GM23248 (cell line): ENCODE results near the gene SLC13A2. TPM values are rescaled to one million over a fixed set of nuclear protein-coding genes. Genes with fewer than 3 reads are reported as not detected.
A peak's percentile ranks its signal among the peaks of the same experiment; 100 is the strongest.

Source experiments
- DNase-seq: peaks from one replicate; pipeline ENCODE4 v3.0.0-alpha.2; 2015
- H2AFZ ChIP-seq: fragments of 200-600 bp; sonication (generic); 2 replicates; pipeline ENCODE4 v1.6.1; 2016; ENCODE audit warnings: antibody characterized with exemption
- H3F3A ChIP-seq: fragments of 200-600 bp; sonication (generic); 2 replicates; pipeline ENCODE4 v1.6.1; 2016; ENCODE audit warnings: mild to moderate bottlenecking, antibody characterized with exemption, mixed run types; ENCODE audit not compliant: insufficient read depth
- H3K27ac ChIP-seq: fragments of 200-600 bp; sonication (generic); 2 replicates; pipeline ENCODE4 v1.5.1; 2016; ENCODE audit warnings: mild to moderate bottlenecking
- H3K27me3 ChIP-seq: fragments of 200-600 bp; sonication (generic); replicated peaks from 2 replicates; pipeline ENCODE4 v1.6.1; 2016; ENCODE audit warnings: mild to moderate bottlenecking; ENCODE audit not compliant: insufficient read depth
- H3K36me3 ChIP-seq: fragments of 200-600 bp; sonication (generic); 2 replicates; pipeline ENCODE4 v1.6.1; 2016; ENCODE audit warnings: low read depth, mild to moderate bottlenecking
- H3K4me1 ChIP-seq: fragments of 200-600 bp; sonication (generic); 2 replicates; pipeline ENCODE4 v1.6.1; 2016; ENCODE audit warnings: mild to moderate bottlenecking; ENCODE audit not compliant: insufficient read depth
- H3K4me2 ChIP-seq: fragments of 200-600 bp; sonication (generic); one replicate; pipeline ENCODE4 v1.6.1; 2016; ENCODE audit warnings: mild to moderate bottlenecking; ENCODE audit not compliant: unreplicated experiment
- H3K4me3 ChIP-seq: fragments of 200-600 bp; sonication (generic); 2 replicates; pipeline ENCODE4 v1.5.1; 2016; ENCODE audit warnings: mild to moderate bottlenecking
- H3K79me2 ChIP-seq: fragments of 200-600 bp; sonication (generic); 2 replicates; pipeline ENCODE4 v1.6.1; 2016; ENCODE audit warnings: mild to moderate bottlenecking; ENCODE audit not compliant: insufficient read depth
- H3K9ac ChIP-seq: fragments of 200-600 bp; sonication (generic); 2 replicates; pipeline ENCODE4 v1.6.1; 2016; ENCODE audit warnings: mild to moderate bottlenecking
- H3K9me2 ChIP-seq: fragments of 200-600 bp; sonication (generic); 2 replicates; pipeline ENCODE4 v1.6.1; 2016; ENCODE audit warnings: mixed run types, mild to moderate bottlenecking, moderate library complexity; ENCODE audit not compliant: insufficient read depth
- H3K9me3 ChIP-seq: fragments of 200-600 bp; sonication (generic); one replicate; pipeline ENCODE4 v1.6.1; 2017; ENCODE audit warnings: low read depth
- H4K20me1 ChIP-seq: fragments of 200-600 bp; sonication (generic); 2 replicates; pipeline ENCODE4 v1.6.0; 2016; ENCODE audit not compliant: insufficient read depth
- EZH2 ChIP-seq: fragments of 200-600 bp; sonication (generic); IDR thresholded peaks from 2 replicates; pipeline ENCODE4 v1.6.1; 2018; ENCODE audit warnings: antibody characterized with exemption, mild to moderate bottlenecking; ENCODE audit not compliant: insufficient read depth, poor library complexity, severe bottlenecking
- EZH2phosphoT487 ChIP-seq: fragments of 200-600 bp; sonication (generic); IDR thresholded peaks from 2 replicates; pipeline ENCODE4 v1.6.1; 2018; ENCODE audit warnings: antibody characterized with exemption, moderate library complexity, mild to moderate bottlenecking, low read depth; ENCODE audit not compliant: insufficient read depth
- WGBS, 2 experiments: methylation state at CpG; one replicate each; pipeline ENCODE4 v1.1.6; 2015 to 2017; ENCODE audit warnings: low lambda C conversion rate in 2 of 2, low coverage in 1 of 2; ENCODE audit errors: missing lambda C conversion rate in 2 of 2; 5-methylcytosine and 5-hydroxymethylcytosine counted together
- in situ Hi-C: fragments of 300-500 bp; cut with MboI; formaldehyde crosslinking; loops from 2 replicates; pipeline ENCODE4 v1.15.0; 2020
- polyA plus RNA-seq: library from polyadenylated mRNA; unstranded; fragments of >200 nt; fragmentation: Nextera tagmentation; extraction: Ambion mirVana; gene quantifications from 2 replicates; pipeline ENCODE4 v1.2.1, GENCODE V29; 2016
- total RNA-seq: library from RNA; depleted of rRNA; stranded (reverse); fragments of >200 nt; shearing (Covaris generic); gene quantifications from 2 replicates; pipeline ENCODE4 v1.2.3, GENCODE V29; 2014

The SLC13A2 gene
- total and polyA plus RNA-seq, 2 experiments from 2014 or later, result not detected

GRCh38 chr17:28468781-28469180, 4.7 kb upstream of the SLC13A2 start:
- in situ Hi-C loops, result no loop called here
- no peak overlapping the region for H3K4me3 ChIP-seq

GRCh38 chr17:28469376-28469775, 4.1 kb upstream of the SLC13A2 start:
- no peak overlapping the region for H3K27ac ChIP-seq
- H3K79me2 ChIP-seq, result no peaks in the 10 kb centered on the region
- WGBS, 2 experiments, result 61 to 64% methylated on average over 8 of the region's 8 CpGs
- H3K9me3 ChIP-seq, result no peaks in the 10 kb centered on the region
- TF ChIP-seq EZH2 (no peak), EZH2phosphoT487 (no peak)
- H3K36me3 ChIP-seq, result no peaks in the 10 kb centered on the region
- no peak overlapping the region for H3K4me2 ChIP-seq
- no peak overlapping the region for H3K9ac ChIP-seq
- peaks cover 12% of the 10 kb centered on the region for H3K4me1 ChIP-seq
- H2AFZ ChIP-seq, result no peak overlapping the region
- DNase-seq, result no peak
- peaks cover 8% of the 10 kb centered on the region; the same call in 1 of the 2 replicates for H3F3A ChIP-seq
- in situ Hi-C loops, result no loop called here
- H4K20me1 ChIP-seq, result no peaks in the 10 kb centered on the region
- peaks cover 45% of the 10 kb centered on the region for H3K27me3 ChIP-seq
- H3K9me2 ChIP-seq, result no peaks in the 10 kb centered on the region
- no peak overlapping the region for H3K4me3 ChIP-seq

More at GRCh38 chr17:28468781-28469180, 4.7 kb upstream of the SLC13A2 start:
- Histone ChIP-seq H2AFZ (no peak overlapping the region), H3K4me1 (peaks cover 12% of the 10 kb centered on the region), H3F3A (peaks cover 8% of the 10 kb centered on the region; the same call in 1 of the 2 replicates), H4K20me1 (no peaks in the 10 kb centered on the region), H3K36me3 (no peaks in the 10 kb centered on the region), H3K27ac (no peak overlapping the region), H3K9ac (no peak overlapping the region), H3K9me3 (no peaks in the 10 kb centered on the region), H3K4me2 (no peak overlapping the region), H3K9me2 (no peaks in the 10 kb centered on the region), H3K79me2 (no peaks in the 10 kb centered on the region), H3K27me3 (peaks cover 43% of the 10 kb centered on the region)
- TF ChIP-seq EZH2phosphoT487, result no peak
- TF ChIP-seq EZH2, result no peak
- no peak for DNase-seq

GRCh38 chr17:28470266-28470913, 3.1 kb upstream of the SLC13A2 start:
- no peaks in the 10 kb centered on the region for H4K20me1 ChIP-seq
- peaks cover 12% of the 10 kb centered on the region for H3K4me1 ChIP-seq
- no peak overlapping the region for H3K4me2 ChIP-seq
- H3K9me2 ChIP-seq, result no peaks in the 10 kb centered on the region
- peaks cover 8% of the 10 kb centered on the region; the same call in 1 of the 2 replicates for H3F3A ChIP-seq
- in situ Hi-C loops, result no loop called here
- H3K36me3 ChIP-seq, result no peaks in the 10 kb centered on the region
- no peaks in the 10 kb centered on the region for H3K79me2 ChIP-seq
- H3K27ac ChIP-seq, result no peak overlapping the region
- 51 to 66% methylated on average over 7 of the region's 7 CpGs for WGBS, 2 experiments
- no peak overlapping the region for H2AFZ ChIP-seq
- peaks cover 35% of the 10 kb centered on the region for H3K27me3 ChIP-seq
- H3K4me3 ChIP-seq, result no peak overlapping the region
- TF ChIP-seq EZH2 (no peak), EZH2phosphoT487 (no peak)
- no peak overlapping the region for H3K9ac ChIP-seq
- no peaks in the 10 kb centered on the region for H3K9me3 ChIP-seq
- no peak for DNase-seq

- Histone ChIP-seq H3K4me1 (peaks cover 12% of the 10 kb centered on the region), H3K9me3 (no peaks in the 10 kb centered on the region), H3K9ac (no peak overlapping the region), H3K4me3 (no peak overlapping the region), H3K79me2 (no peaks in the 10 kb centered on the region), H3K27me3 (peaks cover 32% of the 10 kb centered on the region), H3K4me2 (no peak overlapping the region), H3F3A (peaks cover 8% of the 10 kb centered on the region; the same call in 1 of the 2 replicates), H3K9me2 (no peaks in the 10 kb centered on the region), H4K20me1 (no peaks in the 10 kb centered on the region), H3K27ac (no peak overlapping the region), H3K36me3 (no peaks in the 10 kb centered on the region), H2AFZ (no peak overlapping the region)
- WGBS, 2 experiments, result 68 to 69% methylated on average over 3 of the region's 3 CpGs
- no peak for TF ChIP-seq EZH2
- no peak for TF ChIP-seq EZH2phosphoT487
- in situ Hi-C loops, result no loop called here
- DNase-seq, result peak; percentile 22
Measured at GRCh38 chr17:28470914-28471366, 2.5 kb upstream of the SLC13A2 start.
